GM21390 (cell line): Measurements from ENCODE around the gene MED12L.
A peak's percentile ranks its signal among the peaks of the same experiment; 100 is the strongest.
"Not testable (repeated sequence)": the region's sequence is repeated elsewhere in the genome, so short reads cannot be mapped to it uniquely, and the experiment has no call there.

Experiments
- ATAC-seq: cut with Tn5 transposase; IDR thresholded peaks from one replicate; pipeline ENCODE4 v1.9.1; 2021; ENCODE audit not compliant: unreplicated experiment

The MED12L gene

GRCh38 chr3:151236316-151236715 lies 150.9 kb downstream of the MED12L start:
- no peak for ATAC-seq

GRCh38 chr3:151236736-151237135 lies 151.3 kb downstream of the MED12L start:
- no peak for ATAC-seq

- not testable (repeated sequence) for ATAC-seq
Measured at GRCh38 chr3:151242006-151242405, 156.5 kb downstream of the MED12L start.

DNA sequence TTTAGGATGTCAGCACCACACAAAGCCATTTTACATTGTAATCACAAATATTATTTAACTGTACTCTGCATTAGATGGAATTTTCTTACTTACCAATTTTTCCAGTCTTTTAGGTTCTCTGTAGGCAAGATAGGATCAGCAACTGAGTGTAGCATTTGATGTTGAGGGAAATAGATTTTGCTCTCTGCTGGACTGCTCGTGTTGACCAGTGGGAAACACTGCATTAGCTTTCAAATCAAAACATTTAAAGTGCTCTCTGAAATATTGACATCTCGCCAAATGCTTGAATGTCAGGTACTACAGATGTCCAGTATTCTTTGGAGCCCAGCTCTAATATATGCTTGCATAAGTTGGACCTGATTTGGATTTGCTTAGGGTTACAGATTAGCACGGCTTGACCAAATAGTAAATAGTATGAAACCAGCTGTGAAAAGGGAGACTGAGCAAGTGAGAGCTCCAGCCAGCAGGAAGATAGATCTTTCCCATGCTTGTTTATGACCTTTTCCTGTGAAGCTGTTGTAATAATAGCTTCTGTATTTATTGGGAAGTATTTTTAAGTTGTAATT lies 163.4 kb downstream of the MED12L start:
- ATAC-seq = no peak

GRCh38 chr3:151256749-151257148 lies 171.3 kb downstream of the MED12L start:
- no peak for ATAC-seq

- no peak for ATAC-seq
Measured at GRCh38 chr3:151259664-151260063, 174.2 kb downstream of the MED12L start.

GRCh38 chr3:151262871-151263525 lies 177.5 kb downstream of the MED12L start:
- ATAC-seq = no peak

DNA sequence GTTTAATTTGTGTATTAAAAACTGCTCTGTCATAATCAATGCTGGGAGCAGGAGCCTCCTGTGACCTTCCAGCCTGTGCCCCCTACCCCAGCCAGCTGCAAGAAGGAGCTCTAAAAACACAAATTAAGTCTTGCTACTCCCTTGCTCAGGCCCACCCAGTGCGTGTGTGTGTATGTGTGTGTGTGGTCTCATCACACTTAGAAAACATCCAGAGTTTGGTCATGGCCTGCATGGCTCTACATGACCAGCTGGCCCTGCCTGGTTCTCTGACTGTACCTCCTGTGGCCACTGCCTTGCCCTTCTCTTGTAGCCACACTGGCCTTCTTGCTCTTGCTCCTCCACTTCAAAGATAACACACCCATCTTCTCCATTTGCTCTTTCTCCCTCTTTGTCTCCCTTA lies 179.1 kb downstream of the MED12L start:
- ATAC-seq = no peak

DNA sequence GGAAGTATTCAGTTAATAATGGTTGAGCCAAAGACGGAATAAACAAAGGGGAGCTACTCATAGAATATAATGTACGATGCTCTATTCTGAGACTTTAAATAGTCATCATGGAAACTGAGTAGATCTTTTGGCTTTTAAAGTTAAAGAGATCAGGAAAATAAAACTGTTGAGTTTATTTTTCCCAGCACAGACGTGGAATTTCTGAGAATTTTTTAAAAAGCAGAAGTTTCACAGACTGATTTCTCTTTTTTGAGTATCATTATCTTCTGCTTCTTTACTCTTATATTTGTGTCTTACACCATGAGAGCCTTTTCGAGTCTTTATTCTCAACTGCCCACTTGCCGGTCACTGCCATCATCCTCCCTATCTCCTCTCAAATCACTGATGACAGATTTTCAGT lies 179.7 kb downstream of the MED12L start:
- ATAC-seq = no peak

DNA sequence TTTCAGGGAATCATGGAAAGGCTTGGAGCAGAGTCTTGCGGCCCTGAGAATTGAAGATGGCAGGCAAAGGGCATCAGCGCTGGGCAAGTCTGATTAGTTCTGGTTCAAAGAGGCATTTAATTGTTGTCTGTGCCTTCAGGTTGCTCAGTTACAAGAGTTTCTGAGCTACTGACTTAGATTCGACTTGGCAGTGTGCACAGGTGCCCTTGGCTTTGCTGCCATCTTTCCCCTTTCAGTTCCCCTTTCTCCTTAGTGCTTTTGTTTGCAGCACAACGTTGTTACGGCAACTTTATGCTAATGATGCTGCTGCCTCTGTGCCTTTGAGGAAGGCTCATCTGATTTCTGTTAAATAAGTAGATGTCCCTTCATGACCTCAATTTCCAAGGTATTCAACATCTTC lies 180.4 kb downstream of the MED12L start:
- ATAC-seq = peak; percentile 97

GRCh38 chr3:151267066-151267465 lies 181.6 kb downstream of the MED12L start:
- ATAC-seq = no peak

- peak; percentile 62 for ATAC-seq
Measured at GRCh38 chr3:151268267-151269235, 183.1 kb downstream of the MED12L start.

- ATAC-seq = no peak
Measured at GRCh38 chr3:151269631-151270030, 184.2 kb downstream of the MED12L start.

DNA sequence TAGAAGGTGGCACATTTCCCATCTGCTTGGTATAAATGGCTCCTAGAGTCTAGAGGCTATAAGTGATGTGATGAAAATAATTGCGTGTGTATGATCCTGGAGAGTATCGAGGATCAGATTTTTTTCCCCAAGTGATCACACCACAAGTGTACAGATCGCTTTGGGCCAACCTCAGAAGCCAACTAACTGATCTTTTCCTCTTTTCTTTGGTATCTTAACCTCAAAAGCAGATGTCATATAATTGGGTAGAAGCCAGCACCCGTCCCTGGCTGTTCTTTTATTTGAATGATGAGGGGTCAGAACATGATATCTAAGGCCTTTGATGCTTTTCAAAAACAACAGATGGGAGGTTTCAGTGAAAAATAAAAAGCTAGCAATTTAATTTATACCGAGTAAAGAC lies 189.6 kb downstream of the MED12L start:
- ATAC-seq = no peak

DNA sequence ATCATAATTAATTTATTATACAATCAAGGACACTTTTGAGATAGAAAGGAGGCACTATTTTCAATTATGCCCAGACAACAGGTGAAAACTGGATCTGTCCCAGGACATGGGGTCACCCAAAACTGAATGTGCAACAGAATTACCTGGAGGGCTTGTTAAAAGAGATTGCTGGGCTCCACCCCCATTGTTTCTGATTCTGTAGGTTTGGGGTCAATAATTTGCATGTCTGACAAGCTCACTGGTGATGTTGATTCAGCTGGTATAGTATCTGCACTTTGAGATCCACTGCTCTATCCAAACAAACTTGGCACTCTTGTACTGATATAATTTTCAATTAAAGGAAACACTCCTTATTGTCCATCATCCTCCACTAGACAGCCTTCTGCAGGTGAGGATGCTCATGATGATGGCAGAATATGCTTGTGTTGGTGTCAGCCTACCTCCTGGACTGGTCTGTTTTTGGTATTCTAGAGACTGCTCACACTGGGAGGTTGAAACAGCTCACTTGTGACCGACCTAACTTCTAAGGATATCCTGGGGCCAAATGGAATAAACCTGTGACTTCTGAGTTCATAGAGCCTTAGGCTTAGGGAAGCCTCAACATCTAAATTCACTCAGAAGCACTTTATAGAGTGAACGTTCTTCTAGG lies 190.7 kb downstream of the MED12L start:
- peak; percentile 22 for ATAC-seq

- ATAC-seq = peak; percentile 62
Measured at GRCh38 chr3:151276687-151277042, 191.2 kb downstream of the MED12L start.

GRCh38 chr3:151278230-151278629 lies 192.8 kb downstream of the MED12L start, which contains the start of gene P2RY14:
TSS of gene P2RY14 (minus strand) at chr3:151278542. CDS start at chr3:151214316, 64,226 bp downstream.
- ATAC-seq = no peak

- no peak for ATAC-seq
Measured at GRCh38 chr3:151281671-151282324, 196.3 kb downstream of the MED12L start.

DNA sequence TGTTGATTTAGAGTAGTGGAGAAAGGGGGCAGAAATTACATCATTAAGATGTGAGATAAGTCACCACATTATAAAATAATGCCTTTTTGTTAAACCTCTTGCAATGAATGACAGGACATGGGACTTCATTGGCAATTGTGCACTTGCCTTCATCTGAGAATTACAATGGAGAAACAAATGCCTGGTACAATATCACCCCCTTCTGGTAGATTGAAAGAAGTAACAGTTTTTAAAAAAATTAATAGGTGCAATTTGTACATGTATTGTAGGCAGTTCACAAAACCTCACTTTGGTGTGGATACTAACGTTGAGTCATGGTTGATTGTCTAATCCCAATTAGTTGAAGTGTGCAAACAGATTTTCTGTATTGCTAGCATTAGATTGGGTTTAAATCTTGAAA lies 197.5 kb downstream of the MED12L start:
- ATAC-seq = peak; percentile 61

DNA sequence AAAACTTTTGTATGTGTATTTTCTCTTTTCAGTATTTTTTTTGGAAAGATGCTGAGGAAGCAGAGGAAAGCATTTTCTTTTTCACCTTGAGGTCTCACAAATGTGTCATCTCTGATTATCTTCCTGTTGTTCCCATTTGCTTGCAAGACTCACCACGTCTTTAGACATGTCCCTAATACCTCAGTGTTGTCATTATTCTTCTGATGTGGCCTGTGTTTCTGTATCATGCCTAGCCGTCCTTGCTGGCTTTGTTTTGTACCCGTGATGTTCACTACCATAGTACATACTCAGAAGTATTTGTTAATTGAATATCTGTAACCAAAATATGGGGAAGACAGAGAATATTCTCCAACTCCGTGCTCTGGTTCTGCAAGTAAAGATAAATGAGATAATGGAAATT lies 197.9 kb downstream of the MED12L start:
- no peak for ATAC-seq
